Measurements from ENCODE around the gene BICD2.

Gene BICD2

DNA sequence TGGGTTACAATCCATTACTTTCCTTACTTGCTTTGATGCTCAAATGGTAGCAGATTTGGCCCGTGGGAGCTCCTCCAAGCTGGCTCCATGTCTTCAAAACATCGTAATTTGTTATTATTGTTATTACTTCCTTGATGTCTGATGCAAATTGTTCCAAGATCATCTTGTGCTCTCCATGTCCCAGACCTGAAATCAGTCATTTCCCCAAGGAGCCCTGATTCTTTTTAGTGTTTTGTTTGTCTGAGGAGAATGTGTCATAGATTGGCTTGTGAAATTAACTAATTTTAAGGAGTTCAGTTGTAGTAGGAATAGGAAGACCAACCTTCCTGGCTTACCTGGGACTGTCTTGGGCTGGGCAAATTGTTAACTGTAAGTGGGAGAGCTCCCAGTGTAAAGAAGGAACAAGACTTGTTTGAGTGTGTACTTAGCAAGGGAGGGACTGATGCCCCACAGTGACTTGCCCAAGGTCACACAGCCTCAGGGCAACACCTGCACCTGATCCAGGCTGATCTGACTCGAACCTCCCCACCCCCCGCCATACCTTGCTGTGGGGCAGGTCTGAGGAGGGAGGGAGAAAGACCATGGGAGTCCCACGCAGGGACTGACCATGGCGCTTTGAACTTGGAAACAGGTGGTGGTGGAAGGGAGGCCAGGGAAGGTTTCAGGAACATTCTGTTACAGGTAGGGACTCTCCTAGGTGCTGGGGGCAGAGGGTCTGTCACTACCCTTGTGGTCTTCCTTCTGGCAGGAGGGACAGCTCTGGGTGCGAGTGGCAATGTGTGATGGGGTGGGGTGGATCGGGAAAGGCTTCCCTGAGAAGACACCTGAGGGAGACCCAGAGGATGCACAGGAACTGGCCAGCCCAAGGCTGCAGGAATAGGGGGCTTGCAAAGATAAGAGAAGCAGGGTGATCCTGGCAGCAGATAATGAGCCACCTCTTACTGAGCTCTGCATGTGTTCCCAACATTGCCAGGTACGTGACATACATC lies 2.7 kb upstream of the BICD2 start:
- no peaks in the 10 kb centered on the region for H3K9me3 Mint-ChIP-seq
- peaks cover 27% of the 10 kb centered on the region for H3K4me1 Mint-ChIP-seq
- peak overlapping the region; percentile 6 for H3K27ac Mint-ChIP-seq
- no peak for DNase-seq
- peaks cover 14% of the 10 kb centered on the region for H3K27me3 Mint-ChIP-seq (ENCODE audit: low read depth, poor library complexity)
- H3K36me3 Mint-ChIP-seq (ENCODE audit: low read depth) = no peaks in the 10 kb centered on the region
- TF ChIP-seq, protein P1, sequence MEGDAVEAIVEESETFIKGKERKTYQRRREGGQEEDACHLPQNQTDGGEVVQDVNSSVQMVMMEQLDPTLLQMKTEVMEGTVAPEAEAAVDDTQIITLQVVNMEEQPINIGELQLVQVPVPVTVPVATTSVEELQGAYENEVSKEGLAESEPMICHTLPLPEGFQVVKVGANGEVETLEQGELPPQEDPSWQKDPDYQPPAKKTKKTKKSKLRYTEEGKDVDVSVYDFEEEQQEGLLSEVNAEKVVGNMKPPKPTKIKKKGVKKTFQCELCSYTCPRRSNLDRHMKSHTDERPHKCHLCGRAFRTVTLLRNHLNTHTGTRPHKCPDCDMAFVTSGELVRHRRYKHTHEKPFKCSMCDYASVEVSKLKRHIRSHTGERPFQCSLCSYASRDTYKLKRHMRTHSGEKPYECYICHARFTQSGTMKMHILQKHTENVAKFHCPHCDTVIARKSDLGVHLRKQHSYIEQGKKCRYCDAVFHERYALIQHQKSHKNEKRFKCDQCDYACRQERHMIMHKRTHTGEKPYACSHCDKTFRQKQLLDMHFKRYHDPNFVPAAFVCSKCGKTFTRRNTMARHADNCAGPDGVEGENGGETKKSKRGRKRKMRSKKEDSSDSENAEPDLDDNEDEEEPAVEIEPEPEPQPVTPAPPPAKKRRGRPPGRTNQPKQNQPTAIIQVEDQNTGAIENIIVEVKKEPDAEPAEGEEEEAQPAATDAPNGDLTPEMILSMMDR (IDR thresholded peaks at IDR 0.05) = no peak
- peak overlapping the region; percentile 60 for H3K4me3 Mint-ChIP-seq

DNA sequence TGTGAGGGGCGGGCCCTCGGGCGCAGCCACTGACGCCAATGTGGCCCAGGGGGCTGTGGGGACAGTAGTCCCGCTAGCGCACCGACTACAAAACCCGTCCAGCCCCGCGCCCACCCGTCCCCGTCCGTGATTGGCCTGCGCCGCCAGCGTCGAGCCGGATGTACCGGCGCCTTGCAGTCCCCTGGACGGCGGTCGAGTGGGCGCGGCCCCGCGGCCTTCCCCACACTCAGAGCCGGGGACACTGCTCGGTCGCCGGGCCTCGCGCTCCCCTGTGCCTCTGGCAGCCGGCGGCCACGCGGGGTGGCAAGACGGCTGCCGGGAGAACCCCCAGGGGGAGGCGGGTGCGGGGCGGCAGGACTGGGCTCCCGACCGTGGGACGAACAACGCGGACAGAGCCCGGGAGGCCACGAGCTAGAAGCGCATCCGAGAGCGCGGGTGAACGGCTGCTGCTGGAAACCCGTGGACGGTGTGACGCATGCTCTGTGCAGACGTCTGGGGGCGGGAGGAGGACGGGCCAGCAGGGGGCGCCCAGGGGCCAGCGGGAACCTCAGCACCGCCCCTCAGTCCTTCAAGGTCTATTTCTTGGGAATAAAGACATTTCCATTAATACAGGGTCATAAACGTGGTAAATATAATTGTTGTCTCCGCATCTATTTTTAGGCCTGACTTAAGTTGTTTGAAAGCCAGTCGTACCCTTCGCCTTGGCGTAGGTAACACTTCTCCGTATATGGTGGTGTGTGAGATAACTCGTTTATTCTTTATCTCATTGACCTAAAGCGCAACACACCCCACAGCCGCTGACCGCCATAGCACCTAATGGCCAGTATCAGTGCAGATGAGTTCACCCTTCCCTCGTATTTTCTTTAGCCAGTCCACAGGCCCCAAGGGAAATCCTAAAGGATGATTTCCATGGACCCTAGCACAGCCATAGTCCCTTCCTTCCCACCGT lies 629 bp upstream of the BICD2 start:
- peak; percentile 96 for DNase-seq
- Mint-ChIP-seq H3K36me3 (ENCODE audit: low read depth) (no peaks in the 10 kb centered on the region), H3K4me1 (peaks cover 42% of the 10 kb centered on the region), H3K9me3 (no peaks in the 10 kb centered on the region), H3K27me3 (ENCODE audit: low read depth, poor library complexity) (peaks cover 13% of the 10 kb centered on the region), H3K27ac (peak overlapping the region; percentile 80), H3K4me3 (peak overlapping the region; percentile 91)
- TF ChIP-seq, protein P1 (IDR thresholded peaks at IDR 0.05) = peak; percentile 96

DNA sequence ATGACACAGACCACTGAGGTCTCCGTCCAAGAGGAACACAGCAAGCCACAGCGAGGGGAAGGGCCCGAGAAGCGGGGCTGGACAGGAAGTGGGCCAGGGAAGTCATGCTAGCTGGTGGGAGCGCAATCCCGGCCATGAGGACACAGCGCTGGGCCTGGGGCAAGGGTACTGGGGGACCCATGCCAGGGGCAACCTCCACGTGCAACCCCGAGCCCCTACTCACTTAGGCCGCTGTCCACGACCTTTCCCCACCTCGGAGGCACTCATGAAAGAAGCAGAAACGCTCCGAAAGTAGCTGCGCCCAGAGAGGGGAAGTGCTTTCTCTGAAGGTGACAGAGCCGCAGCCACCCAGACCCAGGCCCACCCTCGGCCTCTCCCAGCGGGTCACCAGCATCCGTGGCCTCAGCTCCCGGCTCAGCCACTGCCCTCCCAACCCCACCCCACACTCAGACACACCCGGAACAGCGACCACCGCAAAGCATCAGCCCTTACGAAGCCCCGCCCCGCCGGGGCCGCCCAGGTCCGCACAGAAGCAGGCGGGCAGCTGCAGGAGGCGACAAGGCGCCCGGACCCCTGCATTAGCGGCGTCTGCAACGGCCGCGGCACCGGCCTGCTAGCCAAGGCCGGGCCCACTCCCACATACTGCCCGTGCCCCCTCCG lies 782 bp downstream of the BICD2 start:
- peak overlapping the region; percentile 36 for H3K27ac Mint-ChIP-seq
- peaks cover 6% of the 10 kb centered on the region for H3K27me3 Mint-ChIP-seq (ENCODE audit: low read depth, poor library complexity)
- no peaks in the 10 kb centered on the region for H3K36me3 Mint-ChIP-seq (ENCODE audit: low read depth)
- no peaks in the 10 kb centered on the region for H3K9me3 Mint-ChIP-seq
- H3K4me1 Mint-ChIP-seq = peaks cover 42% of the 10 kb centered on the region
- peak; percentile 73 for DNase-seq
- H3K4me3 Mint-ChIP-seq = peak overlapping the region; percentile 93
- TF ChIP-seq, protein P1 (IDR thresholded peaks at IDR 0.05) = no peak

DNA sequence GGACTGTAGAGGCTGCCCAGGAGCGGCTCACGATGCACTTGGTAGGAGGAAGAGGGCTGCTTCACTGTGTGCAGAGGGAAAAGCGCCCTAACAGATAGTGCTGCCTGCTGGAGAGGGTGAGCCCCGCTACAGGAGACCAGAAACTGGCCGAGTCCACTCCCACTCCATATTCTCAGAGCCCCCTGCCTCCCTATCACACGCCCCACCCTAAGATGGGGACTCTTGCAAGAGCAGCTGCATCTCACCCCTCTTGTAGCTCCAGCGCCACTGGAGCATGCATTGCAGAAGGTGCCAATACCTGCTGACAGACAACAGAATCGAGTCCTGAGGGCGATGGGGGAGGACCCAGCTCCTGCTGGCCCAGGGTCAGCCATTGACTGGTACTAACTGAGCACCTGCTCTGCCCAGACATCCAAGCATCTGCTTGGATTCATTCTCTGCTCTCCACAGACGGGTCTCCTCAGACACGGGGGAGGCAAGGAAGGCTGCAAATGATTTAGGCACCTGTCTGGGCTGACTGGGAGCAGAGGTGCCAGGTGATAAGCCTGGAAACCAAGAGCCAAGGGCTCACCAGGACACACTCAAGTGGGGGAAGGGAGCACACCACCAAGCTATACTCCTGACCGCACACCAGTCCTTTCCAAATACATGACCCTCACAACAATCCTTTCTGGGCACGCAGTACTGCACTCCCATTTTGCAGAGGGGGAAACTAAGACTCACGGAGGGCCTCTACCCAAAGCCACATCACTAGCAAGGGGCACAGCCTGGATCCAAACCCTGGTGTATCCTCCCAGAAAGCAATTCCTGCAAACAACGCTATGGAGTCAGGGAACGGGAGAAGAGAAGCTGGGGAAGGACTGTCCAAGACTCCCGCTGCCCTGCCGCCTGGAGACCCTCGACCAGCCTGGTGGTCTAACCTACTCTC lies 1.6 kb downstream of the BICD2 start:
- peaks cover 6% of the 10 kb centered on the region for H3K27me3 Mint-ChIP-seq (ENCODE audit: low read depth, poor library complexity)
- no peaks in the 10 kb centered on the region for H3K9me3 Mint-ChIP-seq
- DNase-seq = no peak
- H3K36me3 Mint-ChIP-seq (ENCODE audit: low read depth) = no peaks in the 10 kb centered on the region
- H3K27ac Mint-ChIP-seq = no peak overlapping the region
- peaks cover 42% of the 10 kb centered on the region for H3K4me1 Mint-ChIP-seq
- TF ChIP-seq, protein P1 (IDR thresholded peaks at IDR 0.05) = no peak
- H3K4me3 Mint-ChIP-seq = peak overlapping the region; percentile 93

DNA sequence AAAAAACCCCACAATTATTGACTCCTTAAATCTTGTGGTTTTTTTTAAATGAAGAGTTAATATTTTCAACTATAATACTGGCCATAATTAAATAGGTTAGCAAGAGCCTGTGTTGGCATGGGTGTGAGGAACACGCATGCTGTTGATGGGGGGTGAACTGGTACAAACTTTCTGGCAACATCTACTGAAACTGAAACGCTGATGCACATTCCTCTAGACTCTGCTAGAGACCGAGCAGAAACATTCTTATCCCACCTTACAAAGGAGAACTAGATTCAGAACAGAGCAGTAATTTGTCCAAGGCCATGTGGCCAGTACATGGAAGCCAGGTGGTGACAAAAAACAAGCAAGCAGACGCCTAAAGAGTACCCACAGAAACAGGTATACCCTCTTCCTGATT lies 2.4 kb downstream of the BICD2 start:
- H3K4me1 Mint-ChIP-seq = peaks cover 42% of the 10 kb centered on the region
- no peaks in the 10 kb centered on the region for H3K36me3 Mint-ChIP-seq (ENCODE audit: low read depth)
- H3K27me3 Mint-ChIP-seq (ENCODE audit: low read depth, poor library complexity) = no peaks in the 10 kb centered on the region
- peak overlapping the region; percentile 93 for H3K4me3 Mint-ChIP-seq
- no peaks in the 10 kb centered on the region for H3K9me3 Mint-ChIP-seq
- TF ChIP-seq, protein P1 (IDR thresholded peaks at IDR 0.05) = no peak
- H3K27ac Mint-ChIP-seq = no peak overlapping the region
- DNase-seq = no peak

Measured in nephron progenitor cell (in vitro differentiated cells).